B cell (primary cell): ENCODE data around the gene MUC5AC. TPM values are rescaled to one million over a fixed set of nuclear protein-coding genes. Genes with fewer than 3 reads are reported as not detected.

Experiments
- ATAC-seq: fragments of 200-7000 bp; cut with Tn5 transposase; one replicate; pipeline ENCODE4 v1.10.0; 2021; ENCODE audit warnings: low read depth, mild to moderate bottlenecking, moderate number of reproducible peaks, moderate library complexity
- CTCF ChIA-PET: fragments of 350-600 bp; sonication (Branson Sonifier 250); formaldehyde crosslinking; loops from one replicate; lab custom pipeline; 2021; ENCODE audit warnings: antibody characterized with exemption, inconsistent platforms; lab: Charles Lee
- POLR2A ChIA-PET: fragments of 350-600 bp; sonication (Branson Sonifier 250); formaldehyde crosslinking; loops from one replicate; lab custom pipeline; 2021; ENCODE audit warnings: antibody characterized with exemption; lab: Charles Lee
- DNase-seq: peaks from one replicate; pipeline ENCODE4 v3.0.0; 2013
- H2AFZ ChIP-seq: 2 replicates; pipeline ENCODE4 v1.6.1; 2012; ENCODE audit warnings: mild to moderate bottlenecking, low read depth, low read length; ENCODE audit not compliant: insufficient read depth, poor library complexity, severe bottlenecking
- H3K27ac ChIP-seq, 2 donors: 1 replicate in 1 of 2; 2 replicates in 1 of 2; pipeline ENCODE4 v1.5.1; 2012 to 2013; ENCODE audit warnings: low read length in 2 of 2, mild to moderate bottlenecking in 2 of 2, moderate library complexity in 1 of 2
- H3K27me3 ChIP-seq, 4 experiments: fragments of 200-600 bp in 1 of 4; sonication (generic) in 1 of 4; replicated peaks in 1 of 4; 1 replicate in 2 of 4; 2 replicates in 2 of 4; pipeline versions ENCODE4 v1.6.1 to v1.7.0; 2013 to 2016; ENCODE audit warnings: low read length in 3 of 4, mild to moderate bottlenecking in 2 of 4, mixed read lengths in 1 of 4, moderate library complexity in 1 of 4; ENCODE audit not compliant: insufficient read depth in 4 of 4, control insufficient read depth in 3 of 4; ENCODE audit errors: control extremely low read depth in 1 of 4
- H3K36me3 ChIP-seq, 2 experiments: replicated peaks in 1 of 2; 1 replicate in 1 of 2; 2 replicates in 1 of 2; pipeline versions ENCODE4 v1.6.1 to v1.7.1; 2013; ENCODE audit warnings: low read length in 1 of 2; ENCODE audit not compliant: insufficient read depth in 2 of 2, control insufficient read depth in 1 of 2; ENCODE audit errors: control extremely low read depth in 1 of 2, extremely low read depth in 1 of 2
- H3K4me1 ChIP-seq, 2 donors: fragments of 200-600 bp in 1 of 2; sonication (generic) in 1 of 2; 1 replicate in 1 of 2; 2 replicates in 1 of 2; pipeline versions ENCODE4 v1.5.1 to v1.6.1; 2013 to 2017; ENCODE audit warnings: low read length in 2 of 2; ENCODE audit not compliant: control insufficient read depth in 2 of 2, insufficient read depth in 2 of 2
- H3K4me2 ChIP-seq: replicated peaks from 2 replicates; pipeline ENCODE3; 2012; ENCODE audit warnings: mild to moderate bottlenecking, low read depth, low read length; ENCODE audit not compliant: poor library complexity, severe bottlenecking
- H3K4me3 ChIP-seq, 5 experiments: fragments of 200-600 bp in 1 of 5; sonication (generic) in 1 of 5; 1 replicate in 3 of 5; 2 replicates in 2 of 5; pipeline versions ENCODE4 v1.5.1 to v1.7.0; 2011 to 2016; ENCODE audit warnings: low read length in 4 of 5, mild to moderate bottlenecking in 4 of 5, low read depth in 2 of 5, control low read depth in 1 of 5, moderate library complexity in 1 of 5; ENCODE audit not compliant: insufficient read depth in 1 of 5; ENCODE audit errors: control extremely low read depth in 1 of 5, extremely low read depth in 1 of 5
- H3K79me2 ChIP-seq: fragments of 200-600 bp; sonication (generic); one replicate; pipeline ENCODE4 v1.6.0; 2016; ENCODE audit warnings: low read length; ENCODE audit not compliant: control insufficient read depth, insufficient read depth
- H3K9ac ChIP-seq: fragments of 200-600 bp; sonication (generic); 2 replicates; pipeline ENCODE4 v1.6.1; 2017; ENCODE audit warnings: mild to moderate bottlenecking, low read length, moderate library complexity
- H3K9me3 ChIP-seq, 3 donors: one replicate each; pipeline versions ENCODE4 v1.6.1 to v1.7.1; 2013; ENCODE audit warnings: low read length in 2 of 3; ENCODE audit not compliant: control insufficient read depth in 2 of 3, insufficient read depth in 1 of 3; ENCODE audit errors: control extremely low read depth in 1 of 3
- H4K20me1 ChIP-seq: 2 replicates; pipeline ENCODE4 v1.6.0; 2012; ENCODE audit warnings: mild to moderate bottlenecking, low read length; ENCODE audit not compliant: insufficient read depth, control insufficient read depth, poor library complexity, severe bottlenecking
- H3K27ac Mint-ChIP-seq: one replicate; pipeline ENCODE4 v1.8.0; 2021; ENCODE audit warnings: mixed read lengths
- H3K27me3 Mint-ChIP-seq: one replicate; pipeline ENCODE4 v1.8.0; 2021; ENCODE audit warnings: mixed read lengths
- H3K4me1 Mint-ChIP-seq: one replicate; pipeline ENCODE4 v1.8.0; 2021; ENCODE audit warnings: mixed read lengths
- H3K4me3 Mint-ChIP-seq: one replicate; pipeline ENCODE4 v1.8.0; 2021; ENCODE audit warnings: mixed read lengths
- H3K9me3 Mint-ChIP-seq: one replicate; pipeline ENCODE4 v1.8.0; 2022; ENCODE audit warnings: mixed read lengths; ENCODE audit not compliant: insufficient read depth
- EZH2 ChIP-seq: IDR thresholded peaks from 2 replicates; pipeline ENCODE4 v1.6.1; 2012; ENCODE audit warnings: borderline replicate concordance, low read depth, mild to moderate bottlenecking, moderate library complexity, low read length; ENCODE audit not compliant: insufficient read depth, poor library complexity, severe bottlenecking
- WGBS: methylation state at CpG from one replicate; pipeline ENCODE4 v1.1.5; 2013; ENCODE audit warnings: missing lambda C conversion rate; ENCODE audit not compliant: insufficient coverage; 5-methylcytosine and 5-hydroxymethylcytosine counted together
- intact Hi-C: fragments of 100-400 bp; cut with micrococcal nuclease; formaldehyde crosslinking; loops from one replicate; pipeline ENCODE4 v1.10.0; 2022
- polyA plus RNA-seq: library from polyadenylated mRNA; depleted of rRNA; stranded (reverse); fragments of >200 nt; gene quantifications from 2 replicates; pipeline ENCODE4 v1.2.3, GENCODE V29; 2012
- total RNA-seq, 2 donors: library from RNA; stranded (reverse); fragments of 120-200 nt in 1 of 2; gene quantifications; 1 replicate in 1 of 2; 2 replicates in 1 of 2; pipeline versions ENCODE4 v1.2.3 to v1.2.4, GENCODE V29; 2013 to 2022
- TF ChIP-seq, protein P1 (sequence below): fragments of 200-600 bp; IDR thresholded peaks from one replicate; pipeline ENCODE4 v1.8.0; 2022; ENCODE audit warnings: antibody characterized with exemption, mild to moderate bottlenecking

MUC5AC gene
- total and polyA plus RNA-seq, 2 donors (not counting 1 experiment from before 2014, with no cell fraction given): not detected

- Histone ChIP-seq H3K4me3 (no peak overlapping the region), H3K79me2 (no peaks in the 10 kb centered on the region), H2AFZ (no peak overlapping the region), H3K27ac (no peak overlapping the region), H3K9me3 (peaks cover 0 to 7% (median 0%) of the 10 kb centered on the region in 3 donors), H3K4me1 (no peaks in the 10 kb centered on the region), H3K4me2 (no peak overlapping the region), H3K36me3 (no peaks in the 10 kb centered on the region), H4K20me1 (no peaks in the 10 kb centered on the region), H3K9ac (no peak overlapping the region), H3K27me3 (no peaks in the 10 kb centered on the region)
- TF ChIP-seq, protein P1, sequence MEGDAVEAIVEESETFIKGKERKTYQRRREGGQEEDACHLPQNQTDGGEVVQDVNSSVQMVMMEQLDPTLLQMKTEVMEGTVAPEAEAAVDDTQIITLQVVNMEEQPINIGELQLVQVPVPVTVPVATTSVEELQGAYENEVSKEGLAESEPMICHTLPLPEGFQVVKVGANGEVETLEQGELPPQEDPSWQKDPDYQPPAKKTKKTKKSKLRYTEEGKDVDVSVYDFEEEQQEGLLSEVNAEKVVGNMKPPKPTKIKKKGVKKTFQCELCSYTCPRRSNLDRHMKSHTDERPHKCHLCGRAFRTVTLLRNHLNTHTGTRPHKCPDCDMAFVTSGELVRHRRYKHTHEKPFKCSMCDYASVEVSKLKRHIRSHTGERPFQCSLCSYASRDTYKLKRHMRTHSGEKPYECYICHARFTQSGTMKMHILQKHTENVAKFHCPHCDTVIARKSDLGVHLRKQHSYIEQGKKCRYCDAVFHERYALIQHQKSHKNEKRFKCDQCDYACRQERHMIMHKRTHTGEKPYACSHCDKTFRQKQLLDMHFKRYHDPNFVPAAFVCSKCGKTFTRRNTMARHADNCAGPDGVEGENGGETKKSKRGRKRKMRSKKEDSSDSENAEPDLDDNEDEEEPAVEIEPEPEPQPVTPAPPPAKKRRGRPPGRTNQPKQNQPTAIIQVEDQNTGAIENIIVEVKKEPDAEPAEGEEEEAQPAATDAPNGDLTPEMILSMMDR: no peak
- H3K9me3 Mint-ChIP-seq: no peaks in the 10 kb centered on the region
- no peak overlapping the region for H3K27ac Mint-ChIP-seq
- DNase-seq: no peak
- H3K27me3 Mint-ChIP-seq: no peaks in the 10 kb centered on the region
- no peak for ATAC-seq
- ChIA-PET CTCF (no interaction called here), POLR2A (interaction anchor here (0.6 kb wide), 1 partner anchor 373 kb away, joined by 6 read pairs; no protein-coding TSS in a partner anchor)
- H3K4me1 Mint-ChIP-seq: no peaks in the 10 kb centered on the region
- intact Hi-C loops: no loop called here
- no peak overlapping the region for H3K4me3 Mint-ChIP-seq
- WGBS: 89% methylated on average over 37 of the region's 37 CpGs
Observed at GRCh38 chr11:1236316-1237127, 78.8 kb downstream of the MUC5AC start.

- H3K27me3 Mint-ChIP-seq: no peaks in the 10 kb centered on the region
- Histone ChIP-seq H3K4me2 (no peak overlapping the region), H4K20me1 (no peaks in the 10 kb centered on the region), H3K36me3 (no peaks in the 10 kb centered on the region), H3K9ac (no peak overlapping the region), H2AFZ (no peak overlapping the region), H3K79me2 (no peaks in the 10 kb centered on the region), H3K4me1 (no peaks in the 10 kb centered on the region), H3K4me3 (no peak overlapping the region), H3K27me3 (no peaks in the 10 kb centered on the region), H3K9me3 (peaks cover 0 to 9% (median 0%) of the 10 kb centered on the region in 3 donors), H3K27ac (no peak overlapping the region)
- no peaks in the 10 kb centered on the region for H3K4me1 Mint-ChIP-seq
- H3K27ac Mint-ChIP-seq: no peak overlapping the region
- ChIA-PET POLR2A (no interaction called here), CTCF (no interaction called here)
- DNase-seq (no peak), ATAC-seq (no peak)
- intact Hi-C loops: no loop called here
- no peak overlapping the region for H3K4me3 Mint-ChIP-seq
- H3K9me3 Mint-ChIP-seq: no peaks in the 10 kb centered on the region
- WGBS: 92% methylated on average over 13 of the region's 13 CpGs
- TF ChIP-seq EZH2: no peak
- TF ChIP-seq, protein P1: no peak
Observed at GRCh38 chr11:1237128-1237580, 79.4 kb downstream of the MUC5AC start.
